NCI-H774 (cell line): ENCODE results near the gene ACO2.
"Not testable (repeated sequence)": the region's sequence is repeated elsewhere in the genome, so short reads cannot be mapped to it uniquely, and the experiment has no call there.

Experiments
- DNase-seq: peaks from one replicate; lab custom pipeline; 2025; lab: John Stamatoyannopoulos, UW

Gene ACO2

GRCh38 chr22:41448189-41448808 is 20.6 kb upstream of the ACO2 start:
- peak; percentile 91 for DNase-seq

- DNase-seq = no peak
Measured at GRCh38 chr22:41458161-41458728, 10.7 kb upstream of the ACO2 start.

DNA sequence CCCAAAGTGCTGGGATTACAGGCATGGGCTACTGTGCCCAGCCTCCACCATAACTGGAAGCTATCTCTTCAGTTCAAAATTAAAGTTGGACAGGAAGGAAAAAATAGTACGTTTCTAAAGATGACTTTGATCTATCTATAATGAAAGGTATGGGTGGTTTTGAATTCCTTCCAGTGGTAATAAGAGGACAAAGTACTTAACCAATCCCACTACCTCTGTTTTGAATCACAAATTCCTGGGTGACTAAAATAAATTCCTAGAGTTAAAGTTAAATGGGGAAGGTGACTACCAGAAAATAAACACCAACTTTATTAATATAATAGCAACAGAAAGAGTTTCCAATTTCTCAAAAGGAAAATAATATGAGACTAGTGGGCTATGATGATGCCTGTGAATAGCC is 9.5 kb upstream of the ACO2 start:
- no peak for DNase-seq

DNA sequence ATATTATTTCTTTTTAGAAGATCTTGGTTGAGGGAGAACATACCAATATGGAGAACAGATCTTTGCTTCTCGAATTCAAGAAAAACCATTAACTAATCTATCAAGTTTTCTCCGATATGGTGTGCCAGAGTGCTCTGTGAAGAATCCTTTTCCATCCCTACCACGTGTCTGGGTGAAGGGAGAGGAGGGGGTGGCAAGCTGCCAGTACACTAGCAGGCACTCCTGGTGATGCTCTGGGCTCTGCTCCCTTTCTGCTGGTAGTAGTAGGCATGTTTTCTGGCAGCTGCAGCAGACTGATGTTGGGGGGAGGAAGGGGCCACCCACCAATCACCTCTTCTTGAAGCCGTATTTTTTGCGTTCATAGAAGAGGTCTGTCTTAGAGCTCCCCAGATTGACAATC is 8.8 kb upstream of the ACO2 start:
- not testable (repeated sequence) for DNase-seq

DNA sequence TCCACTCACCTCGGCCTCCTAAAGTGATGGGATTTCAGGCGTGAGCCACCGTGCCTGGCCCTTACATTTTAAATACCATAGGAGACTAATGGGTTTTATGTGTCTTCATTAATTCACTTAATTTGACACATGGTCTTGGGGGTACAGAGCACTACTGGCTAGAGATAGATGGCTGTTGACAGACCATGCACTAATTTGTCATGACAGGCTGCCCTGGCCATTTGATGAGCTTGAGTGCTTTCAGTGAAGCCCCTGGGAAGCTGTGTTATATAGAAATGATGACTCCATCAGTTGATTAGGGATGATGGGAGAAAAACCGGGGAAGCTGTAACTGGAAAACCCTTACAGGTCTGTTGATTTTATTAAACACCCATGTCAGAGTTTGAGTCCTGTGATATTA is 7.0 kb upstream of the ACO2 start:
- no peak for DNase-seq

DNA sequence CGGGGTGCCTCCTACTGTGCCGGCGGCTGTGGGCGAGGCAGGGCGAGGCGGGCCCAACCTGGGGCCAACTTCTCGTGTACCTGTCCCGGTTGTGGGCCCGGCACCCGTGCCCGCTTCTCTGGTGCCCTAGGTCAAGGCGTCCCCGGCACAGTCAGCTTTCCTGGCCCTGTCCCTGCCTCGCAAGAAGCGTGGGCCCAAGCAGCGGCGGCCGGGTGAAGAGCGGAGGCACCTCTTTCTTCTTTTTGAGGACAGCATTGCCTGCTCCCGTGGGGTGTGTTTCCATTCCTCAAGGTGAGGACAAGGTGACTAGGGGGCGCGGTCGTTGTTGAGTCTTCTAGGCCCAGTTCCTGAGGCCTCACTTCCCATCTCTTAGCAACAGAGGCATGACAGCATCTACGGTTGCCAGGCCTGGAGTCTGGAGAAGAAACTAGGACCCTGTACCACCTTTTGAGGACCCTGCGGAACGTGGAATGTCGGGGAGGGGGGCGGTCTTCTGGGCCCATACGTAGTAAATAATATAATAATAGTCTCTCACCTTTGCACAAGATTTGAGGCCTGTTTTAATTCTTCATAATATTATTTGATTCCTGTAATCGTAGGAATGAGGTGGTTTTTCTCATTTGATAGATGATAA is 418 bp downstream of the ACO2 start:
- no peak for DNase-seq

DNA sequence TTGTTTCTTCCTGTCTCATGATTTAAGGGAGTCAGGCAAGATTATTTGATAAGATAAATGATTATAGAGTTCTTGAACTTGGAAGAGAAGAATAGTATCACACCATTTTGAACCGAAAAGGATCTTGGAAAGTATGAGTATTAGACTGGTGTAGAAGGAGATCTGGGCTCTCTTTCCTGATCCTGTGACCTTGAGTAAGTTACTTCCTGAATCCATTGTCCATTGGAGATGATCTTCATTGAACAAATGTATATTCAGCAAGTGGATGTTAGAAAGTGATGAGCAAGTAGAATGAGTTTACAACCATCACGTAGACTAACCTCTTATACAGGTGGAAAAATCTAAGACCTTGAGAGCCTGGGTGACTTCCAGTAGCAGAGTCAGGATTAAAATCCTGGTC is 2.0 kb downstream of the ACO2 start:
- DNase-seq = no peak

GRCh38 chr22:41471568-41471967 is 2.7 kb downstream of the ACO2 start:
- DNase-seq = no peak

- DNase-seq = no peak
Measured at GRCh38 chr22:41474872-41475451, 6.0 kb downstream of the ACO2 start.

- DNase-seq = no peak
Measured at GRCh38 chr22:41478473-41478872, 9.6 kb downstream of the ACO2 start.

- no peak for DNase-seq
Measured at GRCh38 chr22:41478891-41479521, 10.1 kb downstream of the ACO2 start.

GRCh38 chr22:41479671-41480396 is 10.9 kb downstream of the ACO2 start:
- no peak for DNase-seq

DNA sequence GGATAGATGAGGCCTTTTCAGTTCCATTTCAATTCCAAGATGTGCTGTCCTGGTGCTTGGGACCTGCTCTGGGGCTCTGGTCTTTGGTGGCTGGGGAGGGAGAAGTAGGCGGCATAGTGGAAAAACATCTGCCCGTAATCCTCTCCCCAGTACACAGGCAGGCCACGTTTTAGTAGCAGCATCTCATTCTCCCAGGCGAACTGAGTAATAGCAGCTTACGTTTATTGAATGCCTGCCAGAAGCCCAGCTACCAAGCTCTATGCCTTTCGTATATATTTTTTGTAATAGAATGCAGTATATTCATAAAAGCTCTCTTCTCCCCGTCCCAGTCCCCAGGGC is 11.4 kb downstream of the ACO2 start:
- DNase-seq = no peak

DNA sequence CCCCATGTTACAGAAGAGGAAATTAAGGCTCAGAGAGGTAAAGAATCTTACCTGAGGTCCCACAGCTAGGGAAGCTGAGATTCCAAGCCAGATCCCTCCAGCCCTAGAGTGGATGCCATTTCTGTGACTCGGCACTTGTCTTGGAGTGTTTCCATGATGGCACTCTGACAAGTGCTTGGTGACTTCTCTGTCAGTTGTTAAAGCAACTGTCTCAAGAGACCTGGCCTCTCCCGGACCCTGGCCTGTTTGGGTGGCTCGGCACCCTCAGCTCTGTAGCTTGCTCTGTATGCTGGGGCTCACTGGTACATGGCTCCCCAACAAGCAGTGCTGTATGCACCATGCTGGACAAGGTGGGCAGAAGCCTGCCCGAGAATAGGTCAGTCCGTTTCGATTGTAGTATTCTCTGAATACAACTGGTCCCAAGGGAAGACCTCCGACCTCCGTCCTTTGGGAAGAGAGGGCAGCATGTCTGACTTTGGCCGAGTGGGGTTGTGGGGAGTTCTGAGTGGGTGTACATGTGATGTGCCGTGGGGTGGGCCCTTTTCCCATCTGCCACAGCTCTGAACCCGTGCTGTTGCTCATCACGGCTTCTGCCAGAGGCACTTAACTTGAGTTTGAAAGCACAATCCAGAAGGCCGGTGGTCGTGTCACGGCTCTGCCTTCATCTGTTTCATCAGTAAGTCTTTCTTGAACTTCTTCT is 12.4 kb downstream of the ACO2 start:
- DNase-seq = no peak

DNA sequence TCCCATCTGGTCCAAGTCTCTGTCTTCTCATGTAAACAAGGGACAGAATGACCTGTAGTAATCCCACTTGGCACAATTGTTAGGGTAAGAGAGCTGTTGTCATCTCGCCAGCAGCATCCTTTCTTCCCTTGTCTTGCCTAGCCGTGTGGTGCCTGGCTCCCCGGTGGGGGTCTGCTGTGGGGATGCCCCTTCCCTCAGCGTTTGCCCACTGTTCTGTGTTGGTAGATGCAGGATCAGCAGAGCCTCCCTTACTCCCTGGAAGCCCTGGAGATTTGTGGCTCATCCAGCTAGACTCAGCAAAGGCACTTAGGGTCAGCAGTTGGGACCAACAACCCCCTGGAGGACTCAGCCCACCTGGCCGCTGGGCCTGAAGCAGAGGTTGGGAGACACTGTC is 13.0 kb downstream of the ACO2 start:
- no peak for DNase-seq

- DNase-seq = no peak
Measured at GRCh38 chr22:41482319-41482935, 13.5 kb downstream of the ACO2 start.

DNA sequence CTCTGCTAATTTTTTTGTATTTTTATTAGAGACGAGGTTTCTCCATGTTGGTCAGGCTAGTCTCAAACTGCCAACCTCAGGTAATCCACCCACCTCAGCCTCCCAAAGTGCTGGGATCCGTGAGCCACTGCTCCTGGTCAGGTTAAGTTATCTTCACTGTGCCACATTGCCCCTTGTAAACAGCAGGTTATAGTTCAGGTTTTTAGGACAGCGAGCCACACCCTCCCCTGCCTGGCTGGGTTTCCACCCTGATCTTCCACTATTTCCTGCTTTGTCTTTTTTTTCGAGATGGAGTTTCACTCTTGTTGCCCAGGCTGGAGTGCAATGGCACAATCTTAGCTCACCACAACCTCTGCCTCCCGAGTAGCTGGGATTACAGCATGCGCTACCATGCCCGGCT is 16.1 kb downstream of the ACO2 start:
- DNase-seq = no peak

GRCh38 chr22:41487037-41487935 is 18.4 kb downstream of the ACO2 start:
- DNase-seq = no peak

GRCh38 chr22:41488076-41488475 is 19.2 kb downstream of the ACO2 start:
- no peak for DNase-seq
